ENCODE results near the gene INHBE.
"Not testable (repeated sequence)": the region's sequence is repeated elsewhere in the genome, so short reads cannot be mapped to it uniquely, and the experiment has no call there.

Gene INHBE

DNA sequence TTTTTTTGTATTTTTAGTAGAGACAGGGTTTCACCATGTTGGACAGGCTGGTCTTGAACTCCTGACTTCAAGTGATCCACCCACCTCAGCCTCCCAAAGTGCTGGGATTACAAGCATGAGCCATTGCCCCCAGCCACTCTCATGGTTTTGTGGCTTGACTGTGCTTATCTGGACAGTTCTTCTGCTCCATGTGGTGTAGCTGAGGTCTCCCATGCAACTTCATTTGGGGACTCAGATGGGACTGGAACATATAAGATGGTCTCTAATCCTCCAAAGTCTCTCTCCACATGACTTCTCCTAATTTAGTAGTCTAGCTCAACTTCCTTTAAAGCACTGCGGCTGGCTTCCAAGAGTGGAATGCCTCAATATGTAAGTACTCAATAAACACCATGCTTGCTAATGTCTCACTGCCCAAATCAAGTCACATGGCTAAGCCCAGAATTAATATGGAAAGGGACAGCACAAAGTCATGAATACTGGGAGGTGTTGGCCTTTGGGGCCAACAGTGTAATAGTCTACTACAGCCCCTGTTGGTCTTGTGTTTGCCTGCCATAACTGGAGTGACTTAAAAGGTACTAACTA is 13.2 kb upstream of the INHBE start:
- no peak for DNase-seq (ENCODE audit: low read depth)

DNA sequence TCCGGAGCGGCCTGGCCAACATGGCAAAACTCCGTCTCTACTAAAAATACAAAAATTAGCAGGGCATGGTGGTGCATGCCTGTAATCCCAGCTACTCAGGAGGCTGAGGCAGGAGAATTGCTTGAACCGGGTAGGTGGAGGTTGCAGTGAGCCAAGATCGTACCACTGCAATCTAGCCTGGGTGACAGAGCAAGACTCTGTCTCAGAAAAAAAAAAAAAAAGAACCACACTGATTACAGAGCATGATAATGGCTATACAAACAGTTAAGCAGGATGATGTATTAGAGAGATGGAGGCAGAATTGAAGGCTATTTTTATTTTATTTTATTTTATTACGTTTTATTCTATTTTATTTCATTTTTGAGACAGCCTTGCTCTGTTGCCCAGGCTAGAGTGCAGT is 10.8 kb upstream of the INHBE start:
- not testable (repeated sequence) for DNase-seq (ENCODE audit: low read depth)

DNA sequence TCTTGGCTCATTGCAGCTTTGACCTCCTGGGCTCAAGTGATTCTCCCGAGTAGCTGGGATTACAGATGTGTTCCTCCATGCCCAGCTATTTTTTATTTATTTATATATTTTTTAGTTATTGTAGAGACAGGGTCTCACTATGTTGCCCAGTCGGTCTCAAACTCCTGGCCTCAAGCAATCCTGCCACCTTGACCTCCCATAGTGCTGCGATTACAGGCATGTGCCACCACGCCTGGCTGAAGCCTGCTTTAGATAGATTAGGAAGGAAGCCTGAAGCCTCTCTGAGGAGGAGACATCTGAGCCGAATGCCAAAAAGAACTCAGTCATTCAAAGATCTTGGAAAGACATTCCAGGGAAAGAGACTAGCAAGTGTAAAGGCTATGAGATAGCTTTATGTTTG is 10.4 kb upstream of the INHBE start:
- DNase-seq (ENCODE audit: low read depth) = no peak

DNA sequence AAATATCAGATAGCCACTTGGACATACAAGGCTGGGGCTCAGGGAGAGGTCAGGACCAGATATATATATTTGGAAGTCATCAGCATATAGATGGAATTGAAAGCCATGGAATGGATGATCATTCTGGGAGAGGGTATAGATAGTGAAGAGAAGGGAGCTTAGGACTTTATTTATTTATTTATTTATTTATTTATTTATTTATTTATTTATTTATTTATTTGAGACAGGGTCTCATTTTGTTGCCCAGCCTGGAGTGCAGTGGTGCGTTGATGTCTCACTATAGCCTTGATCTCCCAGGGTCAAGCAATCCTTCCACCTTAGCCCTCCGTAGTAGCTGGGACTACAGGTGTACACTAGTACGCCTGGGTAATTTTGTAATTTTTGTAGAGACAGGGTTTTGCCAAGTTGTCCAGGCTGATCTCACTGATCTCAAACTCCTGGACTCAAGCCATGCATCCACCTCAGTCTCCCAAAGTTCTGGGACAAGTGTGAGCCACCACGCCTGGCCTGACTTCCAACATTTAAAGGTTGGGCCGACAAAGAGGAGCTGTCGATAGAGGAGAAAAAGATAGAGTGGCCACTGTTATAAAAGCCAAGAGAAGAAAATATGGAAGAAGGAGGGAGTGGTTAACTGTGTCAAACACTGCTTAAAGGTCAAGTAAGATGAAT is 8.7 kb upstream of the INHBE start:
- no peak for DNase-seq (ENCODE audit: low read depth)

DNA sequence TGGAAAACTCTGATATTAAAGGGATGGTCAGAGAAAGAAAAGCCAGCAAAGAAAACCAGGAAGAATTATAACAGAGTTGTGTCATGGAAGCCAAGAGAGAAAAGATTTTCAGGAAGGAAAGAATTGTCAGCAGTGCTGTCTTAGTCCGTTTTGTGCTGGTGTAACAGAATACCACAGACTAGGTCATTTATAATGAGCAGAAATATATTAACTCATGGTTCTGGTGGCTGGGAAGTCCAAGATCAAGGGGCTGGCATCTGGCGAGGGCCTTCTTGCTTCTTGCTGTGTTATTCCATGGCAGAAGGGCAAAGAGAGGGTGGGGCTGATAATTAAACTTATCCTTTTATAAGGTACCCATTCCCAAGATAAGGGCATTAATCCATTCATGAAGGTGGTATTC is 6.4 kb upstream of the INHBE start:
- no peak for DNase-seq (ENCODE audit: low read depth)

DNA sequence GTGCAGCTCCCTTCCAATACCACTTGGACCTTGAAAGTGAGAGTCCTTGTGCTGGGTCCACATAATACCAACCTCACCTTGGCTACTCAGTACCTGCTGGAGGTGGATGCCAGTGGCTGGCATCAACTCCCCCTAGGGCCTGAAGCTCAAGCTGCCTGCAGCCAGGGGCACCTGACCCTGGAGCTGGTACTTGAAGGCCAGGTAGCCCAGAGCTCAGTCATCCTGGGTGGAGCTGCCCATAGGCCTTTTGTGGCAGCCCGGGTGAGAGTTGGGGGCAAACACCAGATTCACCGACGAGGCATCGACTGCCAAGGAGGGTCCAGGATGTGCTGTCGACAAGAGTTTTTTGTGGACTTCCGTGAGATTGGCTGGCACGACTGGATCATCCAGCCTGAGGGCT is 5.7 kb upstream of the INHBE start:
- DNase-seq (ENCODE audit: low read depth) = no peak

DNA sequence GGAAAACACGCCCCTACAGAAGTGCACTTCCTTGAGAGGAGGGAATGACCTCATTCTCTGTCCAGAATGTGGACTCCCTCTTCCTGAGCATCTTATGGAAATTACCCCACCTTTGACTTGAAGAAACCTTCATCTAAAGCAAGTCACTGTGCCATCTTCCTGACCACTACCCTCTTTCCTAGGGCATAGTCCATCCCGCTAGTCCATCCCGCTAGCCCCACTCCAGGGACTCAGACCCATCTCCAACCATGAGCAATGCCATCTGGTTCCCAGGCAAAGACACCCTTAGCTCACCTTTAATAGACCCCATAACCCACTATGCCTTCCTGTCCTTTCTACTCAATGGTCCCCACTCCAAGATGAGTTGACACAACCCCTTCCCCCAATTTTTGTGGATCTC is 5.0 kb upstream of the INHBE start:
- DNase-seq (ENCODE audit: low read depth) = no peak

DNA sequence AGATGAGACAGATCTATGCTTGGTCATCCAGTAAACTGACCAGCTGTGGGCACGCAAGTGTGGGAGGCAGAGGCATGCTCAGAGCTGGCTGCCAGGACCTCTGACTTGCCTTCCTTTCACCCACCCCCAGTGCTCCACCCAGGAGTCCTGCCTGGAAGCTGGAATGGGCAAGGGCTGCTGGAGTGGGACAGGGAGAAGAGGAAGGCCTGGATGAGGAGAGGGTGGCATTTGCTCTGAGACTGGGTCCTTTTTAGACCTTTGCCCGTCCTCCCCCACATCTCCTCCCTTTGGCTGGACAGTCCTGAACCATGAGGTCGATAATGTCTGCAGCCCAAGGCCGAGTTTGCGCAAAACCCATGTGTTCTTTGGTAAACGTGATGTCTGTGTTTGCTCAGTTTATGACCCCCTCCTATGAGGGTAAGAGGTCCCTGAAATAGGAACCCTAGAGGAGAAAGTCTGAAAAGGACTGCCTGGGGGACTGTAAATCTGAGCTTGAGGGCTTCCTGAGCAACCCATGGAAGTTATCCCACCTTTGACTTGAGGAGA is 3.8 kb upstream of the INHBE start:
- no peak for DNase-seq (ENCODE audit: low read depth)

DNA sequence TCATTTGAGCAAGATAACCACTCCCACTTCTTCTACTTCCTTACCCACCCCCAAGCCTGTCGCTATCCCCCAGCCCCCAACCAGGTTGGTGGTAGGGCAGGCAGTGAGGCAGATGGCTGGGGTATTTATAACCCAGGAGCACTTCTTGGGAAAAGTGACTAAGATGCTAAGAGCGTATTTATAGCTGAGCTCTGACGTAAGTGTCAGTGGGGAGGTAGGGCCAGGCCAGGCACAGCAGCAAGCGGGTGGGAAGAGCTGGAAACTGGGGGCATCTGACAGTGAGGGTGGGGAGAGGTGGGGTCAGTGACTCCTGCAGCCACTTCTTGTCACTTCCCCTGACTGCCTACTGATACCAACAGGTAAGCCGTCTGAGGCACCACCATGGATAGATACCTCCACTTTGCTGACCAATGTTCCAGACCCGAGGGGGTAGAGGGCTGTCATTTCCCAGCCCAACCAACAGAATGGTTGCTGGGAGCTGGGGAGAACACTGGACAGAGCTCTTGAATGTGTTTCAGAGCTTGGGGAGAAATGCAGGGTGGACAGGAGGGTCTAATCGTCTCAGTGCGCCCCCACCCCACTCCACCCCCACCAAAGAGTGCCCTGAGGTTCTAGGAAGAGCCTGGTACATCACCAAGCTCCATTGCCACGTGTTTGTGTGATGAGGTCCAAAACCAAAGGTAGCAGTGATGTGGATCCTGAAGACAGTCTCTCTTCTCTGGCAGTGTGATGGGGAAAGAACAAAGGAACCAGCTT is 2.7 kb upstream of the INHBE start:
- DNase-seq (ENCODE audit: low read depth) = no peak

DNA sequence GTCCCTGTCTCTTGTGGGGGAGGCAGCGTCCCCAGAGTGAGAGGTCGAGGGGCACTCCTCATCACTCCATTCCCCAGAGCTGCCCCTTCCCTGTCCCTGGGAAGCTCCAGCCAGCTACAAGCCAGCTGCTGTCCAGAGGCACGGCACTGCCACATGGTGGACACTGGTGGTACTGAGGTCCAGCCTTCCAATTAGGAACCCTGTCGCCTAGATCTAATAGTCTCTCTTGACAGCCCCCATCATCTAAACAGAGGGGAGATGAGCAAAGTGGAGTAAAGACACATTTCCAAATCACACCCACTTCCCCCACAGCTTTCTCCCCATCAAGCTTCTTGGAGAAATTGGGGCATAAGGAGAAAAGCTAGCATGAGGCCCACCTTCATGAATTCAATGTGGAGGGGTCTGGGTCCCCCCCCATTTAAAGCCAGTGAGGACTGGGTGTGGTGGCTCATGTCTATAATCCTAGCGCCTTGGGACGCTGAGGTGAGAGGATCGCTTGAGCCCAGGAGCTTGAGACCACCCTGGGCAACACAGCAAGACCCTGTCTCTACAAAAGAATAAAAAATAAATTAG is 2.1 kb upstream of the INHBE start:
- no peak for DNase-seq (ENCODE audit: low read depth)

DNA sequence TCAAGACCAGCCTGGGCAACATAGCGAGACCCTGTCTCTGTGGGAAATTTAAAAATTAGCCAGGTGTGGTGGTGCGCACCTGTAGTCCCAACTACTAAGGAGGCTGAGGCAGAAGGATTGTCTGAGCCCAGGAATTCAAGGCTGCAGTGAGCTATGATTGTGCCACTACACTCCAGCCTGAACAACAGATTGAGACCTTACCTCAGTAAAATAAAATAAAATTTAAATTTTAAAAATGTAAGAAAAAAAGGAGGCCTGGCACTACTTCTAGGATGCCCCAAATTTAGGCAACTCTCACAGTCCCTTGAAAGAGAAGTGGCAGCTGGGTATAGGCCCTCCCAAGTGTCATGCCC is 918 bp upstream of the INHBE start:
- DNase-seq (ENCODE audit: low read depth) = no peak

DNA sequence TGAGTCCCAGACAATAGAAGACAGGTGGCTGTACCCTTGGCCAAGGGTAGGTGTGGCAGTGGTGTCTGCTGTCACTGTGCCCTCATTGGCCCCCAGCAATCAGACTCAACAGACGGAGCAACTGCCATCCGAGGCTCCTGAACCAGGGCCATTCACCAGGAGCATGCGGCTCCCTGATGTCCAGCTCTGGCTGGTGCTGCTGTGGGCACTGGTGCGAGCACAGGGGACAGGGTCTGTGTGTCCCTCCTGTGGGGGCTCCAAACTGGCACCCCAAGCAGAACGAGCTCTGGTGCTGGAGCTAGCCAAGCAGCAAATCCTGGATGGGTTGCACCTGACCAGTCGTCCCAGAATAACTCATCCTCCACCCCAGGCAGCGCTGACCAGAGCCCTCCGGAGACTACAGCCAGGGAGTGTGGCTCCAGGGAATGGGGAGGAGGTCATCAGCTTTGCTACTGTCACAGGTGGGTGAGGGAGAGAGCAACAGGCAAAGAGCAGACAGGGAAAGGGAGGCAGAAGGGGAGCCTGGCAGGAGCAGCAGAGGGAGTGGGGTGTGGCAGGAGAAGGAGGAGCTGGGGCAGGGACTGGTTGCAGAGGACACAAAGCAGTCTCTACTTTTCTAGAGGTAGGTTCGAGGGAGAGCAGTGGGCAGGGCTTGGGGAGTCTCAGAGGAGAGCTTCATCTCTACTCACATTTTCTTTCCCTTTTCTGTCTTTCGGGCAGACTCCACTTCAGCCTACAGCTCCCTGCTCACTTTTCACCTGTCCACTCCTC is 452 bp downstream of the INHBE start:
- no peak for DNase-seq (ENCODE audit: low read depth)

DNA sequence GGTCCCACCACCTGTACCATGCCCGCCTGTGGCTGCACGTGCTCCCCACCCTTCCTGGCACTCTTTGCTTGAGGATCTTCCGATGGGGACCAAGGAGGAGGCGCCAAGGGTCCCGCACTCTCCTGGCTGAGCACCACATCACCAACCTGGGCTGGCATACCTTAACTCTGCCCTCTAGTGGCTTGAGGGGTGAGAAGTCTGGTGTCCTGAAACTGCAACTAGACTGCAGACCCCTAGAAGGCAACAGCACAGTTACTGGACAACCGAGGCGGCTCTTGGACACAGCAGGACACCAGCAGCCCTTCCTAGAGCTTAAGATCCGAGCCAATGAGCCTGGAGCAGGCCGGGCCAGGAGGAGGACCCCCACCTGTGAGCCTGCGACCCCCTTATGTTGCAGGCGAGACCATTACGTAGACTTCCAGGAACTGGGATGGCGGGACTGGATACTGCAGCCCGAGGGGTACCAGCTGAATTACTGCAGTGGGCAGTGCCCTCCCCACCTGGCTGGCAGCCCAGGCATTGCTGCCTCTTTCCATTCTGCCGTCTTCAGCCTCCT is 1.1 kb downstream of the INHBE start:
- no peak for DNase-seq (ENCODE audit: low read depth)

DNA sequence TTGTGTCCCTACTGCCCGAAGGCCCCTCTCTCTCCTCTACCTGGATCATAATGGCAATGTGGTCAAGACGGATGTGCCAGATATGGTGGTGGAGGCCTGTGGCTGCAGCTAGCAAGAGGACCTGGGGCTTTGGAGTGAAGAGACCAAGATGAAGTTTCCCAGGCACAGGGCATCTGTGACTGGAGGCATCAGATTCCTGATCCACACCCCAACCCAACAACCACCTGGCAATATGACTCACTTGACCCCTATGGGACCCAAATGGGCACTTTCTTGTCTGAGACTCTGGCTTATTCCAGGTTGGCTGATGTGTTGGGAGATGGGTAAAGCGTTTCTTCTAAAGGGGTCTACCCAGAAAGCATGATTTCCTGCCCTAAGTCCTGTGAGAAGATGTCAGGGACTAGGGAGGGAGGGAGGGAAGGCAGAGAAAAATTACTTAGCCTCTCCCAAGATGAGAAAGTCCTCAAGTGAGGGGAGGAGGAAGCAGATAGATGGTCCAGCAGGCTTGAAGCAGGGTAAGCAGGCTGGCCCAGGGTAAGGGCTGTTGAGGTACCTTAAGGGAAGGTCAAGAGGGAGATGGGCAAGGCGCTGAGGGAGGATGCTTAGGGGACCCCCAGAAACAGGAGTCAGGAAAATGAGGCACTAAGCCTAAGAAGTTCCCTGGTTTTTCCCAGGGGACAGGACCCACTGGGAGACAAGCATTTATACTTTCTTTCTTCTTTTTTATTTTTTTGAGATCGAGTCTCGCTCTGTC is 1.8 kb downstream of the INHBE start:
- DNase-seq (ENCODE audit: low read depth) = no peak

DNA sequence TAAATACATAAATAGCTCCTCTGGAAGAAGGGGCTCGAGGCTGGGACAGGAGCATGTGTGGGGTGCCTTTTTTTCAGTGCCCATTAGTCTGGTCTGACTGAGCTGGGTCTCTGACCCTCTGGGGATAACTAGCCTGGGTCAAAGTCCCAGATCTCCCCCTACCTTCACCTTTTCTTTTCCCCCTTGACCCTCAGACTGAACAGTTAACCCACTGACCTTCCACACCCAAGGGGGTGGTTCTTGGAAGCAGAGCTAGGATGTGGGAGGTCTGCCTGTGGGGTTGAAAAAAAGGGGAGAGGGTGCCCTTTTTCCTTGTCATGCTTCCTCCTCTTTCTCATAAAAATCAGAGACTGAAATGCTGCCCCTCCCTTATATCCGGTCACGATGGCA is 3.6 kb downstream of the INHBE start:
- no peak for DNase-seq (ENCODE audit: low read depth)

DNA sequence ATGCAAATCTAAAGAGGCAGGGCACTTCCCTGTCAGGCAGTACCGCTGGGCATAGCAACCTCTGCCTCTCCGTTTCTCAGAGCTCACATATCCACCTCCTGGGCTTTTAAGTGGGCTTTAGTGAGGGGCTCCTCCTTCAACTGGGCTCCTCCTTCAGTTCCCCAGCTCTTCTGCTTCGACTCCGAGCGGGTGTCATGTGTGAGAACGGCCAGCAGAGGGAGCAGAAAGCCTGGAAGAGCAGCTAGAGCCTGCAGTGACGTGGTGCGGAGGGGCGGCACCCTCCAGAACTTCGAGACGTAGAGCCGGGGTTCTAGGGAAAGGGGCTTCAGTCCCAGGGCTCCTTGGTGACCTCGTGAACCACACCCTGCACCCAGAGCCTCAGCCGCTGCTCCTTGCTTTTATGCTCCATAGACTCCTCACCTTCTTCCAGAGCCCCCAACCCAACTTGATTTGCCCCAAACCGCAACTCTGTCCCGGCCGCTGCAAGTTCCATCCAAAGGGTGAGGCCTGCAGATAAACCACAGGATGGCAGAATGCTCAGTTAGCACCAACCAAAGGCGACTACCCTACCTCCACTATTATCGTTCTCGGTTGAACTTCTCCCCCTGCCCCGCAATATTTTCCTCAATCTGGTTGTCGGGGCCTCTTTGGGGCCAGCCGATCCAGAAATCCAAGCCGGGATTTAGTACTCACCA is 4.1 kb downstream of the INHBE start:
- peak; percentile 90 for DNase-seq (ENCODE audit: low read depth)

DNA sequence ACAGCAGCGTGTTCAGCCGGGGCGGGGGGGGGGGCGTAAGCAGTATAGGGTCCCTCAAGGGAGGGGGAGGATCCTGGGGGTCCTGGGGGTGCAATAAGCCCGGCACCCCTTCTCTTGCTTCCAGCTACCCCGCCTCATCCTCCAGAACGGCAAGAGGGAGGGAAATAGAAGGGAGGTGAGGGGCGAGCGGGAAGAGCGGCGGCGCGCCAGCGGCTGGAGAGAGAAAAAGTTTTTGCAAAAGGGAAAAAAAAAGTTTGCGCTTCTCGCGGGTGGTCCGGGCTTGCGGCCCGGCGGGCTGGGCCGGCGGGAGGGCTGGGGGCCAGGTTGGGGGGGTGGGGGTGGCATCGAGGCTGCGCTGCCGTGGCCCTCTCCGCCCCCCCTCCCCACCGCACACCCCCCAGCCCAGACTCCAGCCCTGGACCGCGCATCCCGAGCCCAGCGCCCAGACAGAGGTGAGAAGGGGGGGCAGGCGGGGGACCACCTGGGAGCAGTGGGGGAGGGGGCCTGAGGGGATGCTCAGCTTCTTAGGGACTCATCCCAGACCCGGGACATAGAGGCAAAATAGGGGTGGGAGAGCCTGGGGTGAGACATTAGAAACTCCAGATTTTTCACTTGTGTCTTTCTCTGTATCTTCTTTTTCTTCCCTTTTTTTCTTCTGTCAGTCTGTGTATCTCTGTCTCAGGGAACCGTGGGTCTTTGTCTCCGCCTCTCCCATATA is 4.8 kb downstream of the INHBE start, which contains the start of gene GLI1:
GLI1 (plus strand) TSS at position 36 of the 718 bp plus-strand sequence. CDS start 3,907 bp downstream, outside the sequence.
- no peak for DNase-seq (ENCODE audit: low read depth)

DNA sequence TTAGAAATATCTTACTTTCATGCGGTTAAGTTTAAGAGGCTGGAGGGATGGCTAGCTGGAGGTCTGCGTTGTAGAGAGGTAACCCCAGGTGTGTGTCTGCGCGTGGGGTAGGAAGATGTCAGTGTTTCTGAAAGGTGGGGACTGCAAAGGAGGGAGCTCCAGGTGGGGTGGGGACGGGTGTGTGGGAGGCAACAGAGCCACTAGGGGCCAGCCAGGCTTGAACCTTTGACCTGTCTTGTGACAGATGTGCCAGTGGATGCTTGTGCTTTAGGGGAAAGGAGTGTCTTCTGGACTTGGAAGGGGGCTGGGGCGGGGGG is 5.3 kb downstream of the INHBE start:
- DNase-seq (ENCODE audit: low read depth) = no peak

DNA sequence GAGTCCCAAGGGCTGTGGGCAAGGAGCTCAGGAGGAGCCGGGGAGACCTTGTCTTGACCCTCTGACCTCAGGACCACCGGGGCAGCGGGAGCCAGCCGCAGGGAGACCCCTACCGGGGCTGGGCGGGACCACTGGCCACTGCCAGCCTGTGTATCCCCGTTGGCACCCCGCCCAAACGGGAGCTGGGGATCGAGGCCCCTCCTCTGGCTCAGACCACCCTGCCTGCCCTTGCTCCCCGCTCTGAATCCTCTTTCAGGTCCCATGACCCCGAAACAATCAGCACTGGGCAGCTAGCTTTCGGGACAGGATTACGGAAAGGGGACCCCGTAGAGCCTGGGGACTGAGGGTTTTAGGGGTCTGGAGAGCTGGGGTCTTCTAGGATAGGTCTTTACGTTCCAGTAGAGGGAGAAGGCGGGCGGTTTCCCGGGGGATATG is 5.8 kb downstream of the INHBE start:
- DNase-seq (ENCODE audit: low read depth) = no peak

All from stimulated activated CD8-positive, alpha-beta memory T cell treated with anti-CD3 and anti-CD28 coated beads, Interleukin-4, amount 100 ng/mL, for 24 hours (primary cell).